ENCODE results near the gene UGCG. TPM values are rescaled to one million over a fixed set of nuclear protein-coding genes. Genes with fewer than 3 reads are reported as not detected.

Gene UGCG
- total RNA-seq, 4 donors from 2014 or later, result 31.4 to 131 (median 46.7) TPM

DNA sequence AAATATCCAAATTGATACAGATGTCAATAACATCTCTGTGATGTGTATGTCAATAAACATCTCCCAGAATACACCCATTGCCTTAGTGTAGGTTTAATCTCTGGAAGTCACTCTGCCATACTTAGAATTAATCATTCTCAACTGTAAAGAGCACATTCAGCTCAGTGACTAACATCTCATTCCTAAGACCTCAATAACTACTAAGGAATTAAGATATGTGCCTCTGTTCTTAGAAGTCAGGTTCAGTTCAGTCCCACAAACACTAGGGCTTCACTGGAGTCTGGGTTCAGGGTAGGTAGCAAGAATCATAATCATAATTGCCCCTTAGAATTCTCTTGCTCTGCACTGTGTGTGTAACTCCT is 31.7 kb downstream of the UGCG start:
- H3K36me3 ChIP-seq, result peaks cover 0 to 95% (median 11%) of the 10 kb centered on the region in 3 donors

DNA sequence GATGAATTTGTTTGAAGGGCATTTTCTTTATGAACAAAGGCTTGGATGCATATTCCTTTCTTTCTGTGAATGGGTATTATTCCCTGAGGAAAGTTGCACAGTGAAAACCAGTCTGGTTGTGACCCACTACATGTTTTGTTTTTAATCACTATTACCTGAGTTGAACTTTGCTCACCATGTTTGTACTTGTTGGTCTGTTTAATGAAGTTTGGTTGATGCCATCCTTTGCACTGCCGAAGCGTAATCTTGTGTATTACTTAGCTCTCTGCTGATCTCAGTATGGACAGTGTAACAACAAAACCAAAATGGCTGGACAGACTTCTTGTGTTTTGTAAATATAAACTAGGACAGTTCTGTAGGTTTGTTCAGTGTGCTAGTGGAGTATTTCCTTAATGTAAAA is 38.1 kb downstream of the UGCG start:
- 45 to 50% methylated on average over 2 of the region's 2 CpGs for WGBS, 2 donors
- Histone ChIP-seq H3K36me3 (peaks cover 0 to 68% (median 12%) of the 10 kb centered on the region in 3 donors), H3K4me1 (peaks cover 13 to 33% (median 18%) of the 10 kb centered on the region in 3 donors), H3K27ac (no peak overlapping the region), H3K4me3 (no peak overlapping the region), H3K27me3 (no peaks in the 10 kb centered on the region), H3K9me3 (no peaks in the 10 kb centered on the region)
- intact Hi-C loops (cut with DNase I), result no loop called here
- DNase-seq, result no peak
- no peak for TF ChIP-seq POLR2A (IDR thresholded peaks at IDR 0.05)
- TF ChIP-seq, protein P1, sequence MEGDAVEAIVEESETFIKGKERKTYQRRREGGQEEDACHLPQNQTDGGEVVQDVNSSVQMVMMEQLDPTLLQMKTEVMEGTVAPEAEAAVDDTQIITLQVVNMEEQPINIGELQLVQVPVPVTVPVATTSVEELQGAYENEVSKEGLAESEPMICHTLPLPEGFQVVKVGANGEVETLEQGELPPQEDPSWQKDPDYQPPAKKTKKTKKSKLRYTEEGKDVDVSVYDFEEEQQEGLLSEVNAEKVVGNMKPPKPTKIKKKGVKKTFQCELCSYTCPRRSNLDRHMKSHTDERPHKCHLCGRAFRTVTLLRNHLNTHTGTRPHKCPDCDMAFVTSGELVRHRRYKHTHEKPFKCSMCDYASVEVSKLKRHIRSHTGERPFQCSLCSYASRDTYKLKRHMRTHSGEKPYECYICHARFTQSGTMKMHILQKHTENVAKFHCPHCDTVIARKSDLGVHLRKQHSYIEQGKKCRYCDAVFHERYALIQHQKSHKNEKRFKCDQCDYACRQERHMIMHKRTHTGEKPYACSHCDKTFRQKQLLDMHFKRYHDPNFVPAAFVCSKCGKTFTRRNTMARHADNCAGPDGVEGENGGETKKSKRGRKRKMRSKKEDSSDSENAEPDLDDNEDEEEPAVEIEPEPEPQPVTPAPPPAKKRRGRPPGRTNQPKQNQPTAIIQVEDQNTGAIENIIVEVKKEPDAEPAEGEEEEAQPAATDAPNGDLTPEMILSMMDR (IDR thresholded peaks at IDR 0.05), result no peak

More for the DNA sequence above, 31.7 kb downstream of the UGCG start:
- Histone ChIP-seq H3K27me3 (no peaks in the 10 kb centered on the region), H3K4me1 (peaks cover 0 to 33% (median 6%) of the 10 kb centered on the region in 3 donors), H3K4me3 (no peak overlapping the region), H3K27ac (no peak overlapping the region), H3K9me3 (no peaks in the 10 kb centered on the region)
- DNase-seq, result no peak
- intact Hi-C loops (cut with DNase I), result no loop called here
- TF ChIP-seq, protein P1 (IDR thresholded peaks at IDR 0.05), result no peak
- no peak for TF ChIP-seq POLR2A (IDR thresholded peaks at IDR 0.05)

DNA sequence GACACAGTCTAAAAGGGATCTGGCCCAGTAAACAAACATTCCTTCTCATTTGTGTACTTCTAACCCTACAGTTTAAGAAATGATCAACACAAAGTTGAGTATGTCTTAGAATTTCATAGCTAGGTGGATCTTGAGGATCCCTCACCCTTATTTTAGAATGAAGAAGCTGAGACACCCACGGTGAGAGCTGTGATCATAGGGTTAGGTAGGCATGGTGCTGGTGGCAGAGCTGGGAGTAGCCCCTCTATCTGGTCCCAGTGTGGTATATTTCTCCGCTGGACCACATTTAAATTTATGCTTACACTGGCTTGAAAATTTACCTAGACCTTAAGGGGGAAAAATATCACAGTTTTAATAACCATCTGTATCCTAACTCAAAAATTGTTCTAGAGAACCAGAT is 39.8 kb downstream of the UGCG start:
- no peaks in the 10 kb centered on the region for H3K27me3 ChIP-seq
- TF ChIP-seq POLR2A (IDR thresholded peaks at IDR 0.05), result no peak
- TF ChIP-seq, protein P1 (IDR thresholded peaks at IDR 0.05), result no peak
- no peak overlapping the region for H3K4me3 ChIP-seq
- no peak overlapping the region for H3K27ac ChIP-seq
- 84 to 96% methylated on average over 2 of the region's 2 CpGs for WGBS, 2 donors
- intact Hi-C loops (cut with DNase I), result no loop called here
- H3K36me3 ChIP-seq, result peaks cover 0 to 52% (median 10%) of the 10 kb centered on the region in 3 donors
- no peak for DNase-seq
- peaks cover 13 to 33% (median 18%) of the 10 kb centered on the region in 3 donors for H3K4me1 ChIP-seq
- H3K9me3 ChIP-seq, result no peaks in the 10 kb centered on the region

DNA sequence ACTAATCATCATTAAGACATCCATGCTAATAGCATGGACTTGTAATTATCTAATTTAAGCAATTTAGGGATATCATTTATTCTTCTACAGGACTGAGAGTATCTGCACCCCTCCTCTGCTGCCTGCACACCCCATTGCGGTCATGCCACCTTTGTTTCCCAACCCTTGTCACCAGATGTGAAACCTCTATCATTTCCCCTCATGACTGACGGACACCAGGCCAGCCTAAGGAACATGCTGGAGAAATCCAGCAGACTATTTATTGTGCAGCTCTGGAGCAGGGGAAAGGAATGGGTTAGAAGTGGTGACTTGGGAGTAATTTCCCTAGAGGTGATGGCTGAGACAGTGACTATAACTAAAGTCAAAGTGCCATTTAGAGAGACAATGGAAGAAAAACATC is 40.7 kb downstream of the UGCG start:
- TF ChIP-seq POLR2A (IDR thresholded peaks at IDR 0.05), result no peak
- TF ChIP-seq, protein P1 (IDR thresholded peaks at IDR 0.05), result no peak

DNA sequence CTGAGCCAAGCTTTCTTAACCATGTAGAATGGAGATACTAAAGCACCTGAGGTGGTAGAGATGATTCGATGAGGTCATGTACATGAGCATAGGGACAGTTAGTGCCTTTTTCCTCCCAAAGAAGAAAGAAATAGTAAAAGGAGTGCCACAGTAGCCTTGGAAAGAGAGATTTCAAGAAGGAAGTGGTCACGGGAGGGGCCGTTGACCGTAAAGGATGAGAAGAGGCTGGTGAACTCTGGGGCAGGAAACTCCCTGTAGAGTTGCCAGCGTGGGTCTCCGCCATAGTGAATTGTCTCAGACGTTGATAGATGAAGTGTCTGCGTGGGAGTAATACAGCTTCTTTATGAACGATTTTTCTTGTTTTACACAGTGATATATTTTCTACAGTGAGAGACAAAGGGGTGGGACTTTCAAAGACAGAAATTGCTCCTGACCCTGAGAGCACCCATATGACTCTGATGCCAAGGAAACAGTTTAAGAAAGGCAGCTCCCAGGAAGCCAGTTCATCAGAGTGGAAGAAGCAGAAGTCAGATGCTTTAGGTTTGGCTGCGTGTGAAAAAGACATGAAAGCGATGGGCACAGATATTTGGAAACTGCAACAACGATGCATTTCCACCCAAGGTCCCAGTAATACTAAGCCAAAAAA is 41.3 kb downstream of the UGCG start:
- no peaks in the 10 kb centered on the region for H3K9me3 ChIP-seq
- H3K36me3 ChIP-seq, result peaks cover 0 to 36% (median 6%) of the 10 kb centered on the region in 3 donors
- H3K4me3 ChIP-seq, result peak overlapping the region in 1 of 4 donors; percentile 31
- intact Hi-C loops (cut with DNase I), result no loop called here
- TF ChIP-seq, protein P1 (IDR thresholded peaks at IDR 0.05), result no peak
- no peak for TF ChIP-seq POLR2A (IDR thresholded peaks at IDR 0.05)
- H3K4me1 ChIP-seq, result peaks cover 13 to 33% (median 18%) of the 10 kb centered on the region in 3 donors
- 15 to 18% methylated on average over 12 of the region's 12 CpGs for WGBS, 2 donors
- H3K27me3 ChIP-seq, result no peaks in the 10 kb centered on the region
- H3K27ac ChIP-seq, result peak overlapping the region in 3 of 4 donors; percentile 16 to 70 (median 27)
- no peak for DNase-seq

More for the DNA sequence above, 40.7 kb downstream of the UGCG start:
- intact Hi-C loops (cut with DNase I), result no loop called here
- H3K27ac ChIP-seq, result peak overlapping the region in 3 of 4 donors; percentile 16 to 70 (median 27)
- no peak for DNase-seq
- no peaks in the 10 kb centered on the region for H3K9me3 ChIP-seq
- H3K27me3 ChIP-seq, result no peaks in the 10 kb centered on the region
- 83 to 92% methylated on average over 1 to 2 of the region's 2 CpGs for WGBS, 2 donors
- H3K36me3 ChIP-seq, result peaks cover 0 to 42% (median 10%) of the 10 kb centered on the region in 3 donors
- H3K4me3 ChIP-seq, result no peak overlapping the region
- peaks cover 13 to 33% (median 18%) of the 10 kb centered on the region in 3 donors for H3K4me1 ChIP-seq

All from esophagus squamous epithelium (tissue), 5 donors.